HepG2 (cell line): Measurements from ENCODE around the gene USP28. TPM values are rescaled to one million over a fixed set of nuclear protein-coding genes. Genes with fewer than 3 reads are reported as not detected.

Source experiments
- EHMT2 ChIP-seq: fragments of 200-600 bp; sonication (generic); IDR thresholded peaks from 2 replicates; pipeline ENCODE4 v1.7.0; 2017; ENCODE audit warnings: antibody characterized with exemption, low read depth, low read length, borderline replicate concordance
- MAZ ChIP-seq, 2 experiments: sonication (generic) in 1 of 2; formaldehyde crosslinking in 1 of 2; IDR thresholded peaks; 2 replicates each; pipeline versions ENCODE4 v1.5.0 to v1.6.1; 2012 to 2020; ENCODE audit warnings: low read depth in 2 of 2, mild to moderate bottlenecking in 2 of 2, borderline replicate concordance in 1 of 2, improper control_type of control experiment in 1 of 2, low read length in 1 of 2, missing genetic modification reagents in 1 of 2, moderate library complexity in 1 of 2
- MYNN ChIP-seq: sonication (generic); formaldehyde crosslinking; IDR thresholded peaks from 2 replicates; pipeline ENCODE4 v1.4.0; 2020; ENCODE audit warnings: mild to moderate bottlenecking, low read depth, missing genetic modification reagents
- NCOA5 ChIP-seq: sonication (generic); formaldehyde crosslinking; IDR thresholded peaks from 2 replicates; pipeline ENCODE4 v1.4.0; 2020; ENCODE audit warnings: missing genetic modification reagents
- NRL ChIP-seq: sonication (generic); formaldehyde crosslinking; IDR thresholded peaks from 2 replicates; pipeline ENCODE4 v1.5.0; 2020; ENCODE audit warnings: missing genetic modification reagents, mild to moderate bottlenecking, moderate library complexity, borderline replicate concordance
- PHF21A ChIP-seq: sonication (generic); formaldehyde crosslinking; IDR thresholded peaks from 2 replicates; pipeline ENCODE4 v1.5.0; 2020; ENCODE audit warnings: mild to moderate bottlenecking, missing genetic modification reagents
- RORA ChIP-seq: sonication (generic); formaldehyde crosslinking; IDR thresholded peaks from 2 replicates; pipeline ENCODE4 v1.5.0; 2020; ENCODE audit warnings: mild to moderate bottlenecking, missing genetic modification reagents, moderate library complexity
- ZBTB21 ChIP-seq: sonication (generic); formaldehyde crosslinking; IDR thresholded peaks from 2 replicates; pipeline ENCODE4 v1.4.0; 2020; ENCODE audit warnings: missing genetic modification reagents
- ZFP1 ChIP-seq: IDR thresholded peaks from 2 replicates; pipeline ENCODE4 v1.6.1; 2016
- ZNF20 ChIP-seq: sonication (generic); formaldehyde crosslinking; IDR thresholded peaks from 2 replicates; pipeline ENCODE4 v1.4.0; 2020; ENCODE audit warnings: mild to moderate bottlenecking, moderate library complexity, missing genetic modification reagents
- ZNF263 ChIP-seq: sonication (generic); formaldehyde crosslinking; IDR thresholded peaks from 2 replicates; pipeline ENCODE4 v1.4.0; 2020; ENCODE audit warnings: missing genetic modification reagents
- ZNF614 ChIP-seq: IDR thresholded peaks from 2 replicates; pipeline ENCODE4 v1.6.1; 2018; ENCODE audit warnings: missing biosample characterization, missing genetic modification reagents, inconsistent platforms, borderline replicate concordance
- ZNF724P ChIP-seq: sonication (generic); formaldehyde crosslinking; IDR thresholded peaks from 2 replicates; pipeline ENCODE4 v1.8.0; 2022; ENCODE audit warnings: missing genetic modification reagents, borderline replicate concordance
- polyA plus RNA-seq, 8 experiments: library from polyadenylated mRNA; depleted of rRNA in 3 of 8; stranded (reverse) in 7 of 8; unstranded in 1 of 8; fragments of >200 nt; fragmentation: Illumina TruSeq in 4 of 8; extraction: Trizol in 4 of 8; gene quantifications; 2 replicates each; pipeline versions ENCODE4 v1.2.1 to v1.2.3, GENCODE V29; 2011 to 2016; ENCODE audit warnings: low read depth in 4 of 8, missing spikeins in 1 of 8, mixed read lengths in 1 of 8; ENCODE audit not compliant: insufficient read depth in 1 of 8
- total RNA-seq, 5 experiments: library from RNA; depleted of rRNA; stranded (reverse); fragments of >200 nt; fragmentation: Illumina TruSeq; extraction: Trizol; gene quantifications; 2 replicates each; pipeline ENCODE4 v1.2.3, GENCODE V29; 2016; ENCODE audit warnings: low read depth in 1 of 5
- TF ChIP-seq, protein P1 (sequence below): sonication (generic); formaldehyde crosslinking; IDR thresholded peaks from 2 replicates; pipeline ENCODE4 v1.8.0; 2022; ENCODE audit warnings: missing genetic modification reagents, mild to moderate bottlenecking, inconsistent platforms, borderline replicate concordance
- TF ChIP-seq, protein P2 (sequence below): sonication (generic); IDR thresholded peaks from 2 replicates; pipeline ENCODE4 v1.6.1; 2016; ENCODE audit warnings: low read depth, borderline replicate concordance
- TF ChIP-seq, protein P3 (sequence below): sonication (generic); formaldehyde crosslinking; IDR thresholded peaks from one replicate; pipeline ENCODE4 v1.5.1; 2020; ENCODE audit warnings: mild to moderate bottlenecking, missing genetic modification reagents; ENCODE audit errors: not compliant biosample characterization
- TF ChIP-seq, protein P4 (sequence below): sonication (generic); formaldehyde crosslinking; IDR thresholded peaks from 2 replicates; pipeline ENCODE4 v1.8.1; 2023; ENCODE audit warnings: mild to moderate bottlenecking, missing genetic modification reagents

USP28 gene
- total and polyA plus RNA-seq, 2 of the 13 experiments (the other 11 are each of a cell fraction or from before 2014, with no cell fraction given) = 29.6 to 34.3 TPM

DNA sequence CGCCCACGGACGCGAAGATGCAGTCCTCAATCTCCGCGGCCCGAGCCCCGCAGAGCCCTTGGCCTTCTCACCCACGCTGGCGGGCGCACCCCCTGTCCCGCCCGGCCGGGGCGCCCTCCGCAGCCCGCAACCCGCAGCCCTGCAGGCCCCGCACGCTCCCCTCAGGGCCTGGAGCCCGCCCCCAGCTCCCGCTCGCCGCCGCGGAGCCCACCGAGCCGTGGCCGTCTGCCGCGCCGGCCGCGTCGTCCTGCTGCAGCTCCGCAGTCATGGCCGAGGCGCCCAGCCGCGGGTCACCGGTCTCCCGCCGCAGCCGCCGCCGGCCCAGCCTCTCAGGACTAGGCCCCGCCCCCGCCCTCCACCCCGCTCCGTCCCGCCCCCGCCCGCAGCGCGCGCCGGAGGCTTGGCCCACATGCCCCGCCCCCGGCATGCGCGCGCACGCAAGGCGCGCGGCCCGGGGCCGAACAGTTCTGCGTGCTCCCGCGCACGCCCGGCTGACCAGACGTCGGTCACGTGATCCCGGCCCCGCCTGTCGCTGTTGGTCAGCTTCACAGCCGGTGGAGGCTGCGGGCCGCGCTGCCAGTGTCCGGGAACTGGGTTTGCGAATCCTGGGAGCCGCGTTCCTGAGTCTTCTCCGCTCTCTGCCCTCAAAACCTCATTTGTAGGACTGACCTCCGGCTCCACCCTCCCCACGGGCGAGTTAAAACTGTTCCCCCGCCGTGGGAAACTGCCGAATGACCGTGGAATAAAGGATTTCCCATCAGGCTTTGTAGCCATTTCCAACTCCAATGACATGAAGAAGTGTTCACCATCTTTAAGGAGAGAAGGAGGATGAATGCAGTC, at the start of gene USP28 (continued):
- no peak for TF ChIP-seq NCOA5
- TF ChIP-seq, protein P1, sequence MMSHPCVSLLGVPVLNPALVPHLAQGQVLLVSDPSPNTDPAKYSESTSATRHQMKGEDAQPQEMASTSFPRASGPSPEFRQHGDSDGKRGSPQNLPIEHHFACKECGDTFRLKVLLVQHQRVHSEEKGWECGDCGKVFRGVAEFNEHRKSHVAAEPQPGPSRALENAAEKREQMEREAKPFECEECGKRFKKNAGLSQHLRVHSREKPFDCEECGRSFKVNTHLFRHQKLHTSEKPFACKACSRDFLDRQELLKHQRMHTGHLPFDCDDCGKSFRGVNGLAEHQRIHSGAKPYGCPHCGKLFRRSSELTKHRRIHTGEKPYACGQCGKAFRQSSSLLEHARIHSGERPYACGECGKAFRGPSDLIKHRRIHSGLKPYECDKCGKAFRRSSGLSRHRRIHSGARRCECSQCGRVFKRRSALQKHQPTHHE = 0 out of 2 replicates have a peak, but pooled peaks have one; percentile 55
- peak; percentile 74; the same call in 1 of the 2 replicates for TF ChIP-seq ZNF724P (CRISPR knock-in tag)
- 0 out of 2 replicates have a peak, but pooled peaks have one; percentile 19 for TF ChIP-seq ZNF614 (CRISPR knock-in tag)
- peak; percentile 72; the same call in 1 of the 2 replicates for TF ChIP-seq PHF21A (CRISPR knock-in tag)
- TF ChIP-seq EHMT2 = no peak; the same call in 1 of the 2 replicates
- no peak for TF ChIP-seq NRL
- TF ChIP-seq, protein P2, sequence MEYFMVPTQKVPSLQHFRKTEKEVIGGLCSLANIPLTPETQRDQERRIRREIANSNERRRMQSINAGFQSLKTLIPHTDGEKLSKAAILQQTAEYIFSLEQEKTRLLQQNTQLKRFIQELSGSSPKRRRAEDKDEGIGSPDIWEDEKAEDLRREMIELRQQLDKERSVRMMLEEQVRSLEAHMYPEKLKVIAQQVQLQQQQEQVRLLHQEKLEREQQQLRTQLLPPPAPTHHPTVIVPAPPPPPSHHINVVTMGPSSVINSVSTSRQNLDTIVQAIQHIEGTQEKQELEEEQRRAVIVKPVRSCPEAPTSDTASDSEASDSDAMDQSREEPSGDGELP = peak; percentile 86; the same call in 1 of the 2 replicates
- TF ChIP-seq ZNF20 (CRISPR knock-in tag) = no peak
- TF ChIP-seq, protein P3, sequence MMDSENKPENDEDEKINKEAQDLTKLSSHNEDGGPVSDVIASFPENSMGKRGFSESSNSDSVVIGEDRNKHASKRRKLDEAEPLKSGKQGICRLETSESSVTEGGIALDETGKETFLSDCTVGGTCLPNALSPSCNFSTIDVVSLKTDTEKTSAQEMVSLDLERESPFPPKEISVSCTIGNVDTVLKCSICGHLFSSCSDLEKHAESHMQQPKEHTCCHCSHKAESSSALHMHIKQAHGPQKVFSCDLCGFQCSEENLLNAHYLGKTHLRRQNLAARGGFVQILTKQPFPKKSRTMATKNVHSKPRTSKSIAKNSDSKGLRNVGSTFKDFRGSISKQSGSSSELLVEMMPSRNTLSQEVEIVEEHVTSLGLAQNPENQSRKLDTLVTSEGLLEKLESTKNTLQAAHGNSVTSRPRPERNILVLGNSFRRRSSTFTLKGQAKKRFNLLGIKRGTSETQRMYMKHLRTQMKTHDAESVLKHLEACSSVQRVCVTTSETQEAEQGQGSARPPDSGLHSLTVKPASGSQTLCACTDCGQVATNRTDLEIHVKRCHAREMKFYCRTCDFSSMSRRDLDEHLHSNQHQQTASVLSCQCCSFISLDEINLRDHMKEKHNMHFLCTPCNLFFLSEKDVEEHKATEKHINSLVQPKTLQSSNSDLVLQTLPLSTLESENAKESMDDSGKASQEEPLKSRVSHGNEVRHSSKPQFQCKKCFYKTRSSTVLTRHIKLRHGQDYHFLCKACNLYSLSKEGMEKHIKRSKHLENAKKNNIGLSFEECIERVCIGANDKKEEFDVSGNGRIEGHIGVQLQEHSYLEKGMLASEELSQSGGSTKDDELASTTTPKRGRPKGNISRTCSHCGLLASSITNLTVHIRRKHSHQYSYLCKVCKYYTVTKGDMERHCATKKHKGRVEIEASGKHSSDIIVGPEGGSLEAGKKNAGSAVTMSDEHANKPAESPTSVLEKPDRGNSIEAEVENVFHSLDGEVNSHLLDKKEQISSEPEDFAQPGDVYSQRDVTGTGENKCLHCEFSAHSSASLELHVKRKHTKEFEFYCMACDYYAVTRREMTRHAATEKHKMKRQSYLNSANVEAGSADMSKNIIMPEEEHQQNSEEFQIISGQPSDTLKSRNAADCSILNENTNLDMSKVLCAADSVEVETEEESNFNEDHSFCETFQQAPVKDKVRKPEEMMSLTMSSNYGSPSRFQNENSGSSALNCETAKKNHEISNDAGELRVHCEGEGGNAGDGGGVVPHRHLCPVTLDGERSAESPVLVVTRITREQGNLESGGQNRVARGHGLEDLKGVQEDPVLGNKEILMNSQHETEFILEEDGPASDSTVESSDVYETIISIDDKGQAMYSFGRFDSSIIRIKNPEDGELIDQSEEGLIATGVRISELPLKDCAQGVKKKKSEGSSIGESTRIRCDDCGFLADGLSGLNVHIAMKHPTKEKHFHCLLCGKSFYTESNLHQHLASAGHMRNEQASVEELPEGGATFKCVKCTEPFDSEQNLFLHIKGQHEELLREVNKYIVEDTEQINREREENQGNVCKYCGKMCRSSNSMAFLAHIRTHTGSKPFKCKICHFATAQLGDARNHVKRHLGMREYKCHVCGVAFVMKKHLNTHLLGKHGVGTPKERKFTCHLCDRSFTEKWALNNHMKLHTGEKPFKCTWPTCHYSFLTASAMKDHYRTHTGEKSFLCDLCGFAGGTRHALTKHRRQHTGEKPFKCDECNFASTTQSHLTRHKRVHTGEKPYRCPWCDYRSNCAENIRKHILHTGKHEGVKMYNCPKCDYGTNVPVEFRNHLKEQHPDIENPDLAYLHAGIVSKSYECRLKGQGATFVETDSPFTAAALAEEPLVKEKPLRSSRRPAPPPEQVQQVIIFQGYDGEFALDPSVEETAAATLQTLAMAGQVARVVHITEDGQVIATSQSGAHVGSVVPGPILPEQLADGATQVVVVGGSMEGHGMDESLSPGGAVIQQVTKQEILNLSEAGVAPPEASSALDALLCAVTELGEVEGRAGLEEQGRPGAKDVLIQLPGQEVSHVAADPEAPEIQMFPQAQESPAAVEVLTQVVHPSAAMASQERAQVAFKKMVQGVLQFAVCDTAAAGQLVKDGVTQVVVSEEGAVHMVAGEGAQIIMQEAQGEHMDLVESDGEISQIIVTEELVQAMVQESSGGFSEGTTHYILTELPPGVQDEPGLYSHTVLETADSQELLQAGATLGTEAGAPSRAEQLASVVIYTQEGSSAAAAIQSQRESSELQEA (CRISPR knock-in tag) = peak; percentile 12
- peak; percentile 20; the same call in 1 of the 2 replicates for TF ChIP-seq ZBTB21
- no peak for TF ChIP-seq RORA (CRISPR knock-in tag)
- no peak for TF ChIP-seq MYNN (CRISPR knock-in tag)
- TF ChIP-seq, protein P4, sequence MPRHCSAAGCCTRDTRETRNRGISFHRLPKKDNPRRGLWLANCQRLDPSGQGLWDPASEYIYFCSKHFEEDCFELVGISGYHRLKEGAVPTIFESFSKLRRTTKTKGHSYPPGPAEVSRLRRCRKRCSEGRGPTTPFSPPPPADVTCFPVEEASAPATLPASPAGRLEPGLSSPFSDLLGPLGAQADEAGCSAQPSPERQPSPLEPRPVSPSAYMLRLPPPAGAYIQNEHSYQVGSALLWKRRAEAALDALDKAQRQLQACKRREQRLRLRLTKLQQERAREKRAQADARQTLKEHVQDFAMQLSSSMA (CRISPR knock-in tag) = no peak; the same call in 1 of the 2 replicates
- peak; percentile 60; the same call in 1 of the 2 replicates for TF ChIP-seq MAZ (IDR thresholded peaks at IDR 0.05; ENCODE audit: borderline replicate concordance, low read depth, low read length)
- no peak for TF ChIP-seq MAZ (CRISPR knock-in tag; IDR thresholded peaks at IDR 0.05; ENCODE audit: low read depth)
- TF ChIP-seq ZNF263 (CRISPR knock-in tag) = no peak
- TF ChIP-seq ZFP1 (CRISPR knock-in tag) = no peak
